Liver (tissue), 3 donors: ENCODE measurements around the gene HLTF.

Experiments
- GABPA ChIP-seq, 2 donors: IDR thresholded peaks in 1 of 2; conservative IDR thresholded peaks in 1 of 2; 2 replicates each; pipeline ENCODE4 v1.6.1; 2016; ENCODE audit warnings: antibody characterized with exemption in 2 of 2, mild to moderate bottlenecking in 1 of 2, moderate library complexity in 1 of 2
- JUND ChIP-seq, 2 donors: IDR thresholded peaks; 2 replicates each; pipeline ENCODE4 v1.6.1; 2016; ENCODE audit warnings: antibody characterized with exemption in 2 of 2
- RAD21 ChIP-seq, 2 donors: IDR thresholded peaks; 2 replicates each; pipeline ENCODE4 v1.6.1; 2016; ENCODE audit warnings: antibody characterized with exemption in 2 of 2, mild to moderate bottlenecking in 2 of 2
- SP1 ChIP-seq: IDR thresholded peaks from 2 replicates; pipeline ENCODE4 v1.6.1; 2018; ENCODE audit warnings: antibody characterized with exemption, mild to moderate bottlenecking
- TAF1 ChIP-seq: conservative IDR thresholded peaks from 2 replicates; pipeline ENCODE4 v1.6.1; 2016; ENCODE audit warnings: antibody characterized with exemption, mild to moderate bottlenecking
- YY1 ChIP-seq: IDR thresholded peaks from 2 replicates; pipeline ENCODE4 v1.6.1; 2016; ENCODE audit warnings: antibody characterized with exemption, mild to moderate bottlenecking
- TF ChIP-seq, protein P1 (sequence below): fragments of 150-350 bp; IDR thresholded peaks from 2 replicates; pipeline ENCODE4 v1.5.1; 2017; ENCODE audit warnings: improper control_type of control experiment, low read depth, low read length; ENCODE audit not compliant: missing input control
- TF ChIP-seq, protein P2 (sequence below): IDR thresholded peaks from 2 replicates; pipeline ENCODE4 v1.6.1; 2016; ENCODE audit warnings: antibody characterized with exemption
- TF ChIP-seq, protein P3 (sequence below): IDR thresholded peaks from 2 replicates; pipeline ENCODE4 v1.6.1; 2016; ENCODE audit warnings: antibody characterized with exemption, mild to moderate bottlenecking
- TF ChIP-seq, protein P4 (sequence below): IDR thresholded peaks from 2 replicates; pipeline ENCODE4 v1.6.1; 2016; ENCODE audit warnings: antibody characterized with exemption
- donor health status: healthy.
- donor health status: healthy.

DNA sequence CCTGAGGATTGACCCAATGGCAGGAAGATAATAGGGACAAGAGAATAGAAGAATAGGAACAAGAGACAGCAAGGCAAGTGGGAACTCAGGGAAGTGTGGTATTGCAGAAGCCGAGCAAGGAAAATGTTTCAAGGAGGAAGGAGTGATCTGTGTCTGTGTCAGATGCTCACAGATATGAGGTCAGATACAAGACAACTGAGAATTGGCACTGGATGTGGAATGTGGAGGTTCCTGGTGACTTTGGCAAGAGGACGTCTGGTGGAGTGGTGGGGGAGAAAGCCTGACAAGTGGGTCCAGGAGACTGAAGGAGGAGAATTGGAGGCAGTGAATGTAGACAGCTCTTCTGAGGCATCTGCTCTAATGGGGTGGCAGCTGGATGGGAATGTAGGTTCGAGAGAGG, 70.9 kb downstream of the HLTF start:
- TF ChIP-seq RAD21 (IDR thresholded peaks at IDR 0.05), result no peak
- TF ChIP-seq, protein P1, sequence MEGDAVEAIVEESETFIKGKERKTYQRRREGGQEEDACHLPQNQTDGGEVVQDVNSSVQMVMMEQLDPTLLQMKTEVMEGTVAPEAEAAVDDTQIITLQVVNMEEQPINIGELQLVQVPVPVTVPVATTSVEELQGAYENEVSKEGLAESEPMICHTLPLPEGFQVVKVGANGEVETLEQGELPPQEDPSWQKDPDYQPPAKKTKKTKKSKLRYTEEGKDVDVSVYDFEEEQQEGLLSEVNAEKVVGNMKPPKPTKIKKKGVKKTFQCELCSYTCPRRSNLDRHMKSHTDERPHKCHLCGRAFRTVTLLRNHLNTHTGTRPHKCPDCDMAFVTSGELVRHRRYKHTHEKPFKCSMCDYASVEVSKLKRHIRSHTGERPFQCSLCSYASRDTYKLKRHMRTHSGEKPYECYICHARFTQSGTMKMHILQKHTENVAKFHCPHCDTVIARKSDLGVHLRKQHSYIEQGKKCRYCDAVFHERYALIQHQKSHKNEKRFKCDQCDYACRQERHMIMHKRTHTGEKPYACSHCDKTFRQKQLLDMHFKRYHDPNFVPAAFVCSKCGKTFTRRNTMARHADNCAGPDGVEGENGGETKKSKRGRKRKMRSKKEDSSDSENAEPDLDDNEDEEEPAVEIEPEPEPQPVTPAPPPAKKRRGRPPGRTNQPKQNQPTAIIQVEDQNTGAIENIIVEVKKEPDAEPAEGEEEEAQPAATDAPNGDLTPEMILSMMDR, result no peak
- no peak for TF ChIP-seq SP1
- TF ChIP-seq, protein P2, sequence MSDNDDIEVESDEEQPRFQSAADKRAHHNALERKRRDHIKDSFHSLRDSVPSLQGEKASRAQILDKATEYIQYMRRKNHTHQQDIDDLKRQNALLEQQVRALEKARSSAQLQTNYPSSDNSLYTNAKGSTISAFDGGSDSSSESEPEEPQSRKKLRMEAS, result no peak
- TF ChIP-seq, protein P3, sequence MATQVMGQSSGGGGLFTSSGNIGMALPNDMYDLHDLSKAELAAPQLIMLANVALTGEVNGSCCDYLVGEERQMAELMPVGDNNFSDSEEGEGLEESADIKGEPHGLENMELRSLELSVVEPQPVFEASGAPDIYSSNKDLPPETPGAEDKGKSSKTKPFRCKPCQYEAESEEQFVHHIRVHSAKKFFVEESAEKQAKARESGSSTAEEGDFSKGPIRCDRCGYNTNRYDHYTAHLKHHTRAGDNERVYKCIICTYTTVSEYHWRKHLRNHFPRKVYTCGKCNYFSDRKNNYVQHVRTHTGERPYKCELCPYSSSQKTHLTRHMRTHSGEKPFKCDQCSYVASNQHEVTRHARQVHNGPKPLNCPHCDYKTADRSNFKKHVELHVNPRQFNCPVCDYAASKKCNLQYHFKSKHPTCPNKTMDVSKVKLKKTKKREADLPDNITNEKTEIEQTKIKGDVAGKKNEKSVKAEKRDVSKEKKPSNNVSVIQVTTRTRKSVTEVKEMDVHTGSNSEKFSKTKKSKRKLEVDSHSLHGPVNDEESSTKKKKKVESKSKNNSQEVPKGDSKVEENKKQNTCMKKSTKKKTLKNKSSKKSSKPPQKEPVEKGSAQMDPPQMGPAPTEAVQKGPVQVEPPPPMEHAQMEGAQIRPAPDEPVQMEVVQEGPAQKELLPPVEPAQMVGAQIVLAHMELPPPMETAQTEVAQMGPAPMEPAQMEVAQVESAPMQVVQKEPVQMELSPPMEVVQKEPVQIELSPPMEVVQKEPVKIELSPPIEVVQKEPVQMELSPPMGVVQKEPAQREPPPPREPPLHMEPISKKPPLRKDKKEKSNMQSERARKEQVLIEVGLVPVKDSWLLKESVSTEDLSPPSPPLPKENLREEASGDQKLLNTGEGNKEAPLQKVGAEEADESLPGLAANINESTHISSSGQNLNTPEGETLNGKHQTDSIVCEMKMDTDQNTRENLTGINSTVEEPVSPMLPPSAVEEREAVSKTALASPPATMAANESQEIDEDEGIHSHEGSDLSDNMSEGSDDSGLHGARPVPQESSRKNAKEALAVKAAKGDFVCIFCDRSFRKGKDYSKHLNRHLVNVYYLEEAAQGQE, result no peak
- TF ChIP-seq YY1, result no peak
- no peak for TF ChIP-seq GABPA (IDR thresholded peaks at IDR 0.05 in 1 of 2, conservative IDR thresholded peaks at IDR 0.05 in 1 of 2)
- no peak for TF ChIP-seq JUND (IDR thresholded peaks at IDR 0.05)
- TF ChIP-seq, protein P4, sequence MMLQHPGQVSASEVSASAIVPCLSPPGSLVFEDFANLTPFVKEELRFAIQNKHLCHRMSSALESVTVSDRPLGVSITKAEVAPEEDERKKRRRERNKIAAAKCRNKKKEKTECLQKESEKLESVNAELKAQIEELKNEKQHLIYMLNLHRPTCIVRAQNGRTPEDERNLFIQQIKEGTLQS, result no peak
- no peak for TF ChIP-seq TAF1
